Glutamatergic neuron (in vitro differentiated cells): ENCODE measurements around the gene UBB. TPM values are rescaled to one million over a fixed set of nuclear protein-coding genes. Genes with fewer than 3 reads are reported as not detected.

Experiments
- DNase-seq: peaks from one replicate; pipeline ENCODE4 v3.0.0; 2022
- H3K27ac Mint-ChIP-seq: one replicate; pipeline ENCODE4 v1.8.0; 2020; ENCODE audit warnings: mild to moderate bottlenecking, mixed read lengths, inconsistent platforms; ENCODE audit not compliant: unreplicated experiment
- H3K27me3 Mint-ChIP-seq: one replicate; pipeline ENCODE4 v1.8.0; 2020; ENCODE audit warnings: mild to moderate bottlenecking, moderate library complexity, mixed read lengths, inconsistent platforms; ENCODE audit not compliant: unreplicated experiment
- H3K36me3 Mint-ChIP-seq: one replicate; pipeline ENCODE4 v1.8.0; 2020; ENCODE audit warnings: mild to moderate bottlenecking, mixed read lengths, inconsistent platforms; ENCODE audit not compliant: unreplicated experiment
- H3K4me1 Mint-ChIP-seq: one replicate; pipeline ENCODE4 v1.8.0; 2020; ENCODE audit warnings: mild to moderate bottlenecking, low read depth, mixed read lengths, inconsistent platforms; ENCODE audit not compliant: unreplicated experiment
- H3K4me3 Mint-ChIP-seq: one replicate; pipeline ENCODE4 v1.8.0; 2020; ENCODE audit warnings: mild to moderate bottlenecking, mixed read lengths, inconsistent platforms; ENCODE audit not compliant: unreplicated experiment
- H3K9me3 Mint-ChIP-seq: one replicate; pipeline ENCODE4 v1.8.0; 2020; ENCODE audit warnings: mild to moderate bottlenecking, moderate library complexity, mixed read lengths, inconsistent platforms; ENCODE audit not compliant: unreplicated experiment
- CTCF ChIP-seq: fragments of 200-600 bp; sonication (generic); IDR thresholded peaks from one replicate; pipeline ENCODE4 v1.5.0; 2021; ENCODE audit not compliant: partially characterized antibody, unreplicated experiment
- total RNA-seq: library from RNA; stranded (reverse); fragmentation: NEBNext Ultra II Directional; extraction: Animal tissue kit (Norgen Biotek cat#: 25700); gene quantifications from one replicate; pipeline ENCODE4 v1.2.1, GENCODE V29; 2021; ENCODE audit not compliant: unreplicated experiment

The UBB gene
- total RNA-seq, 1 donor from 2014 or later = 1,286 TPM

DNA sequence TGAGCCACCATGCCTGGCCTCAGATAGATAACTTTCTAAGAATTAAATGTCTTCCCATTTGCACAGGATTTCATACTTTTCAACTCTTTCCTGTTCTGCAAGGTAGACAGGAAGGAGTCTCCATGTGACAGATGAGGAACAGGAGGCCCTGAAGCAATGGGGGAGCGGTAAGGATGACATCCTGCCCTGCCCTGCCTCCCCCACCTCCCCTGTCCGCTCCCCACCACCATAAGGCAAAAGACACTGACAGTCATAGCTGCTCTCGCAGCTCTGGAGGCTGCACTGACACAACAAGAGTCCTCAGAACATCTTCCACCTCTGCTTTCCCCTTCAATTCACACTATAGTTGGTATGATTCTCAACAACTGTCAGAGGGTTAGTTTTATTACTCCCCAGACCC is 37.3 kb upstream of the UBB start:
- Mint-ChIP-seq H3K27ac (no peak overlapping the region), H3K27me3 (peaks cover 2% of the 10 kb centered on the region), H3K4me3 (no peak overlapping the region), H3K9me3 (peaks cover 2% of the 10 kb centered on the region), H3K36me3 (no peaks in the 10 kb centered on the region), H3K4me1 (peaks cover 6% of the 10 kb centered on the region)
- no peak for TF ChIP-seq CTCF
- no peak for DNase-seq

DNA sequence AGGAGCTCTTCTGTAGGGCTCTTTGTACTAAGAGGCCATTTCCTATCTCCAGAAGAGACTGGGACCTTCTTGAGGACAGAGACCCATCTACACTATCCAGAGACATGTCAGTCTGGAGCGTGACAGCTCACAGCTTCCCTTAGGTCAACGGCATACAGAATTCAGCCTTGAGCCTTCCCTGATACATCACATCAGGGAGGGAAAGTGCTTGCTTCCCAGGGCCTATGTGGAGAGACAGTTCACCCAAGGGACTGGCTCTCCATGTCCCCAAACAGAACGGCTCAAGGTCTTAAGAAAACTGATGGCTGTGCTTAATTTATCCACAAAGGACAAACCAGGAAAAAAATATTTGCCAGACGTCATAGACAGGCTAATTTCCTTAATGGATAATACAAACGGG is 35.3 kb upstream of the UBB start:
- Mint-ChIP-seq H3K9me3 (peaks cover 3% of the 10 kb centered on the region), H3K27me3 (peaks cover 2% of the 10 kb centered on the region), H3K4me1 (peaks cover 8% of the 10 kb centered on the region), H3K36me3 (no peaks in the 10 kb centered on the region), H3K4me3 (no peak overlapping the region), H3K27ac (no peak overlapping the region)
- no peak for TF ChIP-seq CTCF
- DNase-seq = no peak

DNA sequence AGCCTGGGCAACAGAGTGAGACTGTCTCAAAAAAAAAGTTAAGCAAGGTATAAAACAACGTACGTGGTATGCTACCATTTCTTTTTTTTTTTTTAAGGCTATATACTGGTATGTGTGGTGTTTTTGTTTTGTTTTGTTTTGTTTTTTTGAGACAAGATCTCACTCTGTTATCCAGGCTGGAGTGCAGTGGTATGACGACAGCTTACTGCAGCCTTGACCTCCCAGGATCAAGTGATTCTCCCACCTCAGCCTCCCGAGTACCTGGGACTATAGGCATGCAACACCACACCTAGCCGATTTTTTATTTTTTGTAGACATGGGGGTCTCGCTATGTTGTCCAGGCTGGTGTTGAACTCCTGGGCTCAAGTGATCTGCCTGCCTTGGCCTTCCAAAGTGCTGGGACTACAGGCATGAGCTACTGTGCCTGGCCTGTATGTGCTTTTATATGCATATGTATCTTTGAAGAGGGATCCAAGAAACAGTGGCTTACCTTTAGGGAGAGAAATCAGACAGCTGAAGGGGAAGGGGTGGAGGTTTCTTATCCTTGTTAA is 34.1 kb upstream of the UBB start:
- Mint-ChIP-seq H3K27ac (no peak overlapping the region), H3K27me3 (peaks cover 2% of the 10 kb centered on the region), H3K4me3 (no peak overlapping the region), H3K9me3 (peaks cover 7% of the 10 kb centered on the region), H3K4me1 (peaks cover 11% of the 10 kb centered on the region), H3K36me3 (no peaks in the 10 kb centered on the region)
- no peak for TF ChIP-seq CTCF
- DNase-seq = no peak

DNA sequence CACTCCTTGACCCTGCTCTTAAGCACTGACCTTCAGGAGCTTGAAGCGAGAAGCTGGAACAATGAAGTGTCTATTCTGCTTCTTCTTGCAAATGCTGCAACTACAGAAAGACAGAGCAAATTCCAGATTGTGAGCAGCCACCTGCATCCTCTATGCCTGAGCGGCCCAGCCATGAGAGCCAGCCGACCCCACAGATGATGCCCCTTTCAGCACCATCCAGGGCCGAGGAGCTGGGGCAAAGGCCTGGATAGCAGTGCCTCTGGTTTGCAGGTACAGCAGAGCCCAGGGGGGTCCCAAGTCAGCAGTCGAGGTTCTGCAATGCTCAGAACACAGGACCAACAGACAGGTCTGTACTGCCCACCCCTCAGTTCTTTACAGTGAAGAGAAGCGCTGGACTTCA is 32.3 kb upstream of the UBB start:
- Mint-ChIP-seq H3K27ac (no peak overlapping the region), H3K4me3 (no peak overlapping the region), H3K4me1 (peaks cover 11% of the 10 kb centered on the region), H3K27me3 (peaks cover 10% of the 10 kb centered on the region), H3K36me3 (no peaks in the 10 kb centered on the region), H3K9me3 (peaks cover 14% of the 10 kb centered on the region)
- no peak for TF ChIP-seq CTCF
- no peak for DNase-seq

DNA sequence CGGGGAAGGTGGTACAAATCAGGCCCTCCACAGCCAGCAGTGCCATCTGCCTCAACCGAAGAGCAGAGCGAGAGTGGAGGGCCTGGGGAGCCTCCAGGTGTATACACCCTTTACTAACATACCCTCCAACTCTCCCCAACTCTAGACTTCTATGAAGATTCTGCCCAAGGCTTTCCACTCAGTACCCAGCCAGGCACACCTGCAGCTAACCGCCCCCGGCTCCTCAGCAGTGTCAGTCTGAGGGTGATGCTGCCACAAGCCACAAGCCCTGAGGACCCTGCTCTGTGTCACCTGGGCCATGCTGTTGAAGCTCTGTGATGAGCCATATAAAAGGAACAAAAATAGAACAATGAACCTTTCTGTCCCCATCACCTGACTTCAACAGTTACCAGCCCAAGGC is 31.5 kb upstream of the UBB start:
- TF ChIP-seq CTCF = no peak
- no peak overlapping the region for H3K4me3 Mint-ChIP-seq
- peak overlapping the region; percentile 55 for H3K27ac Mint-ChIP-seq

More for the DNA sequence above, 31.5 kb upstream of the UBB start:
- Mint-ChIP-seq H3K27me3 (peaks cover 14% of the 10 kb centered on the region), H3K36me3 (no peaks in the 10 kb centered on the region), H3K4me1 (peaks cover 11% of the 10 kb centered on the region), H3K9me3 (peaks cover 18% of the 10 kb centered on the region)
- DNase-seq = no peak
